ELR (cell line): Measurements from ENCODE around the gene HDLBP.

ENCODE experiments used
- DNase-seq: peaks from one replicate; pipeline ENCODE4 v3.0.0-alpha.2; 2015; ENCODE audit warnings: low read depth

Gene HDLBP

DNA sequence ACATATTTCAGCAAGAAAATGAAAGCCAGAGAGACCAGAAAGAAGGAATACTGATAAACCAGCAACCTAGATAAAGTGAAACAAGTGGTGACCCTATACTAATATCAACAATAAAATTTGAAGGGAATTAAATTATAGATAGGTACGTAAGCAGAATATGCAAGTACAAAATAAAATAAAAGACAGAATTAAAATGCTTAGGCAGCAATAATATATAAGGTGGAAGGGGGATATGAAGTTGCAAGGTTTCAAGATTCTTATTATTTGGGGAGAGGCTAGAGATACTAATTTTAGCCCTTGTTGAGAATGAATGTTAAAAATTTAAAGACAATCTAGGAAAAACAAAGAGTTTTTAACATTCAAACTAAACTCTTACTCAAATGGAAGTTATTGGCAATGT, 39.6 kb downstream of the HDLBP start:
- no peak for DNase-seq

GRCh38 chr2:241275504-241275903, 40.0 kb downstream of the HDLBP start:
- no peak for DNase-seq

DNA sequence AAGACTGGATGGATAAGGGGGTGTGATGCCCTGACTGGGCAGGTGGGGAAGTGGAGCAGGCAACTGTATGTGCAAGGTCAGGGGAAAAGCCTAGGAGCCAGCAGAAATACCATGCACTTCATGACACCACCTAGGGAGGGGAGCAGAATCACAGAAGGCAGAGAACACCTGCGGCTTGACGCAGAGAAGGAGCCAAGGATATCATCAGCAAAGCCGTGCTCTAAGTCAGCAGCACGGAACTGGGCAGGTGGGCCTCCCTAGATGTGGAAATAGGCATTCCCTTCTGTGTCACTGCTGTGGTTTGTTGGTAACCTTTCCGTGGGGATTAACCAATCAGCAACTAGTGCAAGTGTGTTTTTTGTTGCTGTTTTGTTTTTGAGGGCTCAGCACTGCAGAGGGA, 41.3 kb downstream of the HDLBP start:
- no peak for DNase-seq

- no peak for DNase-seq
These were observed 42.1 kb downstream of the HDLBP start for GRCh38 chr2:241273210-241274020.

DNA sequence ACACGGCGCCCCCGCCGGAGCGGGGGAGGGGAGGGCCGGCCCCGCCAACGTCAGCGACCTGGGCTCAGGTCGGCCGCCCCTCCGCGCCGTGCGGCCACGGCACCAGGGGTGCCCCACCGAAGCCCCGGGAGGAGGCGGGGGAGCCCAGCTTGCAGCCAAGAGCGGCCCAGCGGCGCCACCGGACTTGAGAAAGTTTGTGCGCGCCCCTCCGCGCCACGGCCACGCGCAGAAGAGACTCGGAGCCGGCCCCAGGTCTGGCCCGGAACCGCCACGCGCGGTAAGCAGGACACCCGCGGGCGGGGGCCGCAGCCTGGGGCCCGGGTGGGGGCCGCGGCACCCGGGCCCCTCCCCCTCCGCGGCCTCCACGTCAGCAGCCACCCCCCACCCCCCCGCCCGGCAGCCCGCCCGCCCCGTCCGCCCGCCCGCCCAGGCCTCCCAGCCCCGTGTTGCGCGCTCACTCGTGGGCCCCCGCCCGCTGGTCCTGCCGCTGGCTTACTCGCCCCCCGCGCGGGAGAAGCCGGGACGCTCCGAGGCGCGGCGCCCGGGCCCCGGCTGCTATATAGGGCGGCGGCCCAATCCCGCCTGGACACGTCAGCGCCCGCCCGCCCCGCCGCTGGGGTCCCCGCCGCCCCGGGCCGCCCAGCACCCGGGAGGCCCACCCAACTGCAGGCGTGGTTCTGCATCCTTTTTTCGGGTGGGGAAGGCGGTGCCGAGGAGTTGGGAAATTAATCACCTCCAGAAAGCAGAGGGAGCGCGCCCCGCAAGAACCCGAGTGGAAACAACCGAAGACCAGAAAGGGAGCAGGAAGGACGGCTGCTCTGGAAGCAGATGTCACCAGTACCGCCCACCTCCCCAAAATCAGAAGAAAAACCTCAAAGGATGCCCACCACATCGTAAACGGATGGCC, 42.9 kb downstream of the HDLBP start:
- DNase-seq = peak; percentile 79

- peak; percentile 85 for DNase-seq
These were observed 43.7 kb downstream of the HDLBP start for GRCh38 chr2:241271706-241272302.

DNA sequence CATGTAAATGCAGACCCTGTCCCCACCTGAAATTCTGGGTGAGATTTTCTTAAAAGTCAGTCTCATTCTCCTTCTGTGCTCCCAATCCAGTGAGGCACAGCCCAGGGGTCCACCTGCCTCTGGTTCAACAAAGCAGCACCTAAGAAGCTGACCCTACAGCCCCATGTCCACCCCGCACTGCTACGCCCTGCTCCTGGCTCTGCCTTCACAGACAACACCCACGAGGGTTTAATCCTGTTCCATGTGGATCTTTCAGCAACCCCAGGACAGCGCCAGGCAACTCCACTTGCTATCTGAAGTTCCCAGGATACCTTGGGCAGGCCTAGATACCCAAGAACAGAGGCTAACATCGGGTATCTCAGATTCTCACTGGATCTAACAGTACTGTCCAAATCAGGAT, 44.9 kb downstream of the HDLBP start:
- no peak for DNase-seq

DNA sequence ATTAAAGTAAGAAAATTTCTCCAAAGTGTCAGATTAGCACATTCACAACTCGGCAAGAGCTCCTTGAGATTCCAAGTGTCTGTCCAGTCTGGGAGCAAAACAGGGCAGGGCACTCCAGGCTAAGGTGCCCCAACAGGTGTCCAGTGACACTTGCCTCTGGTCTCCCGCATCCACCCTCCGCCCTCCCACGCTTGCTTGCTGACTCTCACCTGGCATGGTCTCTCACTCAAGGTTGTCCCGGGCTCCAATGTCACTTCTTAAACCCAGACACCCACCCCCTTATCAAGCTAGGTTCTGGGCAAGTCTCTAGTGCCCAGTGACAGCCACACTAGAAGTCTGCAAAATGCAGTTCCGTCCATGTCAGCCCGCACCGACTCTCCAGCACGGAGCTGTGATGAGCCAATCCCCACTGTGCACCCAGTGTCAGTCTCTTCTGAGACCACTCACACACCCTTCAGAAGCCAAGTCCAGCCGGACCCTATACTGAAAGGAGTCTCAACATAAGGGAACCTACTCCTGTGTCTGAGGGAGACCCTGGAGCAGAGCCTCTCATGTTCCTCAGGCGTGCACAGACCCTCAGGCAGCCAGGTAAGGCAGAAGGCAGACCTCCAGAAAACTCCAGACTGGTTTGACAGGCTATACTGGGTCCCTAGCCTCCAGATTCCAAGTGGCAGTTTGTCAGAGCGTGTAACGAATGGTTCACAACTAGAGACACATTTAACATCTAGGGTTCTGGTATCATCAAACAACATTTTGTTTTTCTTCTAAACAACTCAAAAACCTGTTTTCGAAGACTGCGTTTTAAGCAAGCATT, 45.6 kb downstream of the HDLBP start:
- DNase-seq = no peak

- DNase-seq = peak; percentile 88
These were observed 46.6 kb downstream of the HDLBP start for GRCh38 chr2:241268716-241269445.

- no peak for DNase-seq
These were observed 47.2 kb downstream of the HDLBP start for GRCh38 chr2:241268306-241268705.

GRCh38 chr2:241267249-241268067, 48.0 kb downstream of the HDLBP start:
- no peak for DNase-seq

- DNase-seq = no peak
These were observed 50.0 kb downstream of the HDLBP start for GRCh38 chr2:241265506-241265905.

GRCh38 chr2:241263061-241263460, 52.4 kb downstream of the HDLBP start:
- no peak for DNase-seq

- no peak for DNase-seq
These were observed 53.8 kb downstream of the HDLBP start for GRCh38 chr2:241261628-241262027.

DNA sequence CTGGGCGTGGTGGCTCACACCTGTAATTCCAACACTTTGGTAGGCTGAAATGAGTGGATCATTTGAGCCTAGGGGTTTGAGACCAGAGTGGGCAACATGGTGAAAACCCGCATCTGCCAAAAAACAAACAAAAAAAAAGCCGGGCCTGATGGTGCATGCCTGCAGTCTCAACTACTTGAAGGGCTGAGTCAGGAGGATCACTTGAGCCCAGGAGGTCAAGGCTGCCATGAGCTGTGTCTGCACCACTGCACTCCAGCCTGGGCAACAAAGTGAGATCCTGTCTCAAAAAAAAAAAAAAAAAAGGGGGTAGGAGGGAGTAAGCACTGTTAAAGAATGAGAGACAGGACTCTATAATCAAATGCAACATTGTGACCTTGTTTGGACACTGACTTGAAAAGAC, 54.6 kb downstream of the HDLBP start:
- no peak for DNase-seq

- no peak for DNase-seq
These were observed 56.8 kb downstream of the HDLBP start for GRCh38 chr2:241258505-241259280.

DNA sequence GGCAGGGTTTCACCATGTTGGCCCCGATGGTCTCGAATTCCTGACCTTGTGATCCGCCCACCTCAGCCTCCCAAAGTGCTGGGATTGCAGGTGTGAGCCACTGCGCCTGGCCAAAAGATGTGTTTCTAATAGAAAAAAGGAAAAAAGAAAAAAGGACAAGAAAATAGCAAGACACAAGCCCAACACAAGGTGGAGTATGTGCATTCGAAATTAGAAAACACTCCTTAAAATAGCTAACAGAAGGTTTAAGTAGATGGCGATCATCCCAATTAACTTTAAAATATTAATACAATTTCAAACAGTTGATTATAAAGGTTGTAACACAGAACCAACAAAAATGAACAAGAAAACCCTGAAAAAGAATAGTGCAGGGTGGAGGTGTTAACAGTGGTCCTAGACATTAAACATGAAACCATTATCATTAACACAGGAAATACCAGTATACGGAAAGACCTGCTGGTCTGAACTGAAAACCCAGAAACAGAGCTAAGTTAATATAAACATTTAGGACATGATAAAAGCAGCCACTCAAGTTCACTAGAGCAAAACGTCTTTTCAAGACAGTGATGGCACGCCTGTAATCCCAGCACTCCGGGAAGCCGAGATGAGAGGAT, 57.9 kb downstream of the HDLBP start:
- DNase-seq = no peak

GRCh38 chr2:241256168-241256545, 59.3 kb downstream of the HDLBP start:
- DNase-seq = no peak

GRCh38 chr2:241255542-241256167, 59.8 kb downstream of the HDLBP start:
- no peak for DNase-seq
